SHP77 (cell line): ENCODE measurements around the gene FILIP1L.

Experiments
- DNase-seq, 2 experiments: peaks; one replicate each; lab custom pipeline; 2025; lab: John Stamatoyannopoulos, UW

Gene FILIP1L

GRCh38 chr3:99891610-99892285 is 222.6 kb downstream of the FILIP1L start:
- no peak for DNase-seq

GRCh38 chr3:99885851-99886250 is 228.4 kb downstream of the FILIP1L start:
- no peak for DNase-seq

- DNase-seq = no peak
Measured at GRCh38 chr3:99885085-99885484, 229.2 kb downstream of the FILIP1L start.

- DNase-seq = no peak
Measured at GRCh38 chr3:99884484-99884883, 229.8 kb downstream of the FILIP1L start.

- DNase-seq = no peak
Measured at GRCh38 chr3:99883693-99884092, 230.6 kb downstream of the FILIP1L start.

GRCh38 chr3:99883138-99883461 is 231.2 kb downstream of the FILIP1L start:
- DNase-seq = no peak

GRCh38 chr3:99882436-99883137 is 231.7 kb downstream of the FILIP1L start:
- DNase-seq = no peak

GRCh38 chr3:99881121-99881524 is 233.2 kb downstream of the FILIP1L start:
- DNase-seq = no peak

GRCh38 chr3:99879275-99879674 is 235.0 kb downstream of the FILIP1L start:
- no peak for DNase-seq

GRCh38 chr3:99878005-99878404 is 236.3 kb downstream of the FILIP1L start:
- no peak for DNase-seq

- no peak for DNase-seq
Measured at GRCh38 chr3:99877031-99877579, 237.2 kb downstream of the FILIP1L start.

GRCh38 chr3:99875929-99876841 is 238.1 kb downstream of the FILIP1L start:
- no peak for DNase-seq

- no peak for DNase-seq
Measured at GRCh38 chr3:99875581-99875928, 238.7 kb downstream of the FILIP1L start.

- no peak for DNase-seq
Measured at GRCh38 chr3:99874237-99875002, 239.9 kb downstream of the FILIP1L start.

GRCh38 chr3:99873269-99874102 is 240.8 kb downstream of the FILIP1L start:
- DNase-seq = no peak

GRCh38 chr3:99872923-99873254 is 241.4 kb downstream of the FILIP1L start:
- DNase-seq = no peak

- no peak for DNase-seq
Measured at GRCh38 chr3:99871231-99872045, 242.9 kb downstream of the FILIP1L start.

- no peak for DNase-seq
Measured at GRCh38 chr3:99870712-99871111, 243.6 kb downstream of the FILIP1L start.

- DNase-seq = no peak
Measured at GRCh38 chr3:99869621-99870020, 244.7 kb downstream of the FILIP1L start.

GRCh38 chr3:99868311-99868646 is 246.0 kb downstream of the FILIP1L start:
- DNase-seq = no peak
